Aorta (tissue), 5 donors: ENCODE results near the gene FAM193B. TPM values are rescaled to one million over a fixed set of nuclear protein-coding genes. Genes with fewer than 3 reads are reported as not detected.
"Not testable (repeated sequence)": the region's sequence is repeated elsewhere in the genome, so short reads cannot be mapped to it uniquely, and the experiment has no call there.

Experiments used
- ATAC-seq: fragments of 200-7000 bp; cut with Tn5 transposase; one replicate; pipeline ENCODE4 v1.9.1; 2022; ENCODE audit warnings: moderate library complexity; ENCODE audit not compliant: low FRiP score
- DNase-seq, 2 donors: peaks; one replicate each; pipeline ENCODE4 v3.0.0-alpha.2; 2020
- H3K27ac ChIP-seq, 2 donors: one replicate each; pipeline ENCODE4 v1.5.1; 2013; ENCODE audit warnings: low read length in 2 of 2, mild to moderate bottlenecking in 2 of 2, moderate library complexity in 2 of 2, control low read depth in 1 of 2, inconsistent platforms in 1 of 2, low read depth in 1 of 2
- H3K27me3 ChIP-seq, 2 donors: one replicate each; pipeline ENCODE4 v1.6.1; 2013; ENCODE audit warnings: control low read depth in 1 of 2, low read length in 1 of 2, mild to moderate bottlenecking in 1 of 2, moderate library complexity in 1 of 2; ENCODE audit not compliant: insufficient read depth in 2 of 2, control insufficient read depth in 1 of 2
- H3K36me3 ChIP-seq, 2 donors: one replicate each; pipeline ENCODE4 v1.6.1; 2013; ENCODE audit warnings: control low read depth in 1 of 2, low read length in 1 of 2, mild to moderate bottlenecking in 1 of 2; ENCODE audit not compliant: insufficient read depth in 2 of 2, control insufficient read depth in 1 of 2
- H3K4me1 ChIP-seq, 2 donors: one replicate each; pipeline ENCODE4 v1.6.1; 2013; ENCODE audit warnings: low read length in 2 of 2, control low read depth in 1 of 2, mild to moderate bottlenecking in 1 of 2, moderate library complexity in 1 of 2; ENCODE audit not compliant: insufficient read depth in 2 of 2, control insufficient read depth in 1 of 2
- H3K4me3 ChIP-seq, 2 donors: one replicate each; pipeline ENCODE4 v1.5.1; 2013; ENCODE audit warnings: low read length in 2 of 2, control low read depth in 1 of 2, mild to moderate bottlenecking in 1 of 2
- H3K9me3 ChIP-seq: one replicate; pipeline ENCODE4 v1.6.1; 2013; ENCODE audit warnings: mild to moderate bottlenecking, low read length; ENCODE audit not compliant: control insufficient read depth
- WGBS, 2 donors: extraction: QIAGEN DNeasy Blood & Tissue Kit; methylation state at CpG; one replicate each; pipeline ENCODE4 v1.1.7; 2013; 5-methylcytosine and 5-hydroxymethylcytosine counted together
- intact Hi-C, 2 donors: fragments of 100-400 bp; cut with DNase I; formaldehyde crosslinking; loops; one replicate each; pipeline versions ENCODE4 v1.14.2 to v1.15.0; 2022
- polyA plus RNA-seq, 2 donors: library from polyadenylated mRNA; stranded (reverse); fragments of 200-250 nt; gene quantifications; one replicate each; pipeline ENCODE4 v1.2.3, GENCODE V29; 2013
- total RNA-seq, 2 donors: library from RNA; stranded (reverse); fragmentation: NEBNext Ultra II Directional; extraction: Animal tissue kit (Norgen Biotek cat#: 25700); gene quantifications; one replicate each; pipeline ENCODE4 v1.2.1, GENCODE V29; 2021
- donor health status: healthy with polysubstance abuse.
- donor health status: Bipolar disorder and iron deficiency.
- donor health status: DM: no; HTN: no; CAD: no.
- donor health status: DM: no; HTN: no; CAD: no.
- donor health status: DM: yes; HTN: yes; CAD: no.

FAM193B gene
- total and polyA plus RNA-seq, 4 donors, result 49.5 to 533 (median 90.0) TPM

DNA sequence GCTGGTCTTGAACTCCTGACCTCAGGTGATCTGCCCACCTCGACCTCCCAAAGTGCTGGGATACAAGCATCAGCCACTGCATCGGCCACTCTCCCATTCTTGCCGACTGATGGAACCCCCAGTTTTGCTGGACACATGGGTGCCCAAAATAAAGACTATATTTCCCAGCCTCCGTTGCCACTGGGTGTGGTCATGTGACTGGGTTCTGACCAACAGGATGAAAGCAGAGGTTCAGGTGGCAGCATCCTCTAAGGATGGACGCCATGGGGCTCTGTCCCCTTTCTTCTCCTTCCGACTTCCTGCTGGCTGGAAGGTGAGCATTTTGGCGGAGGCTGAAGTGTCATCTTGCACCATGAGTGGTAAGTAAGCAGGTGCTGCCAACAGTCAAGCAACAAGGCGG is 67.2 kb downstream of the FAM193B start:
- Histone ChIP-seq H3K9me3 (no peaks in the 10 kb centered on the region), H3K27me3 (no peaks in the 10 kb centered on the region), H3K27ac (no peak overlapping the region), H3K4me1 (no peaks in the 10 kb centered on the region), H3K4me3 (no peak overlapping the region), H3K36me3 (peaks cover 0 to 18% of the 10 kb centered on the region in 2 donors)
- 78% methylated on average over 8 of the region's 8 CpGs for WGBS, 2 donors
- DNase-seq, result no peak
- no peak for ATAC-seq
- intact Hi-C loops, result no loop called here

DNA sequence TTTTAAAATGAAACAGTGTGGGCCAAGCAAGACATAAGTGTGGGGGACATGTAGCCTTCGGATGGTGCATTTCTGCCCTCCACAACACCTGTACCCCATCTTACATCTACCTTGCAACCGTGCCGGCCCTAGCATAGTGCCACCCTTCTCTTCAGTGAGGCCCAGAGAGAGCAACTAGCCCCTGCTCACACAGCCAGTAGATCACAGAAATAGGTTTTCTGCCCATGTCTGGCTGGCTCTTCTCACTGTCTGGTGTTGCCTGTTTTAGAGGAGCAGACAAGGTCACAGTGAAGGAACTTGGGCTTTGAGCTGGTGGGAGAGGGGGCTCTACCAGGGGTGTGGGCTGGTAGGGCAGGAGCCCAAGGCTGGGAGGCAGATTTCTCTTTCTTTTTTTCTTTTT is 68.1 kb downstream of the FAM193B start:
- Histone ChIP-seq H3K4me1 (no peaks in the 10 kb centered on the region), H3K4me3 (no peak overlapping the region), H3K9me3 (no peaks in the 10 kb centered on the region), H3K27ac (no peak overlapping the region), H3K27me3 (no peaks in the 10 kb centered on the region), H3K36me3 (peaks cover 0 to 18% of the 10 kb centered on the region in 2 donors)
- 76% methylated on average over 3 of the region's 3 CpGs for WGBS, 2 donors
- no peak for ATAC-seq
- intact Hi-C loops, result no loop called here
- DNase-seq, result no peak

DNA sequence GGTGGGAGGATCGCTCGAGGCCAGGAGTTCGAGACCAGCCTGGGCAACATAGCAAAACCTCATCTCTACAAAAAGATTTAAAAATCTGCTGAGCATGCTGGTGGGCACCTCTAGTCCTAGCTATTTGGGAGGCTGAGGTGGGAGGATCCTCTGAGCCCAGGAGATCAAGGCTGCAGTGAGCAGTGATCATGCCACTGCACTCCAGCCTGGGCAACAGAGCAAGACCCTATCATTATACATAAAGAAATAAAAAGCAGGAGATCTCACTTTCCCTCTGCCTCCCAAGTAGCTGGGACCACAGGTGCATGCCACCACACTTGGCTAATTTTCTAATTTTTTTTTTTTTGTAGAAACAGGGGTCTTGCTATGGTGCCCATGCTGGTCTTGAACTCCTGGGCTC is 68.6 kb downstream of the FAM193B start:
- ATAC-seq, DNase-seq, H3K4me1 ChIP-seq, H3K27ac ChIP-seq, H3K27me3 ChIP-seq, H3K4me3 ChIP-seq, intact Hi-C loops, H3K9me3 ChIP-seq: not testable (repeated sequence)
- 79 to 88% methylated on average over 3 of the region's 3 CpGs for WGBS, 2 donors
- peaks cover 0 to 14% of the 10 kb centered on the region in 2 donors for H3K36me3 ChIP-seq

DNA sequence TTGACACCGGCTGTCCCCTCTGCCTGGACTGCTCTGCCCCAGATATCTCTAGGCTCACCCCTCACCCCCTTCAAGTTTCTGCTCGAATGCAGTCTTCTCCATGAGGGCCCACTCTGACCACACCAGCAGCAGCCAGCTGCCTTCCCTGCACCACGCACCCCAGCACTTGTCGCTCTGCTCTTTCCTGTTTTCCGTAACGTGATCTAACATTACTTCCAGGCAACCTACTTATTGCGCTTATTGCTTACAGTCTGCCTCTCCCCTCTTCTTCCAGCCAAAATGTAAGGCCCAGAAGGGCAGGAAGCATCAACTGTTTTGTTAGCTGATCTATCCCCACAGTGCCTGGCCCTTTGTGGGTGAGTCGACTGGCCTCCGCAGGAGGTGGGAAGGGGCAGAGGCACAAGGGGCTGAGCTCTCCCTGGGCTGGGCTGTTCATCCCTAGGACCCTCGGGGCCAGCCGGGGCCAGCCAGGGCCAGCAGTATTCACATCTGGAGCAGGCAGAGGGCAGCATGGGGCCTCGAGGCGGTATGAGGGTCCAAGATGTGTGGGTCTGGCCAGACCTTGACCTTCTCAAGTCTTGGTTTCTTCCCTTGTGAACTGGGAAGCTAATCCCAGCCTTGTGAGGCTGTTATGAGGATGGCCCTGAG is 69.3 kb downstream of the FAM193B start:
- Histone ChIP-seq H3K9me3 (no peaks in the 10 kb centered on the region), H3K4me3 (no peak overlapping the region), H3K4me1 (no peaks in the 10 kb centered on the region), H3K27me3 (no peaks in the 10 kb centered on the region), H3K36me3 (peaks cover 0 to 14% of the 10 kb centered on the region in 2 donors), H3K27ac (peak overlapping the region in 1 of 2 donors; percentile 20)
- intact Hi-C loops, result no loop called here
- no peak for DNase-seq
- WGBS, 2 donors, result 29 to 34% methylated on average over 13 of the region's 13 CpGs
- no peak for ATAC-seq

DNA sequence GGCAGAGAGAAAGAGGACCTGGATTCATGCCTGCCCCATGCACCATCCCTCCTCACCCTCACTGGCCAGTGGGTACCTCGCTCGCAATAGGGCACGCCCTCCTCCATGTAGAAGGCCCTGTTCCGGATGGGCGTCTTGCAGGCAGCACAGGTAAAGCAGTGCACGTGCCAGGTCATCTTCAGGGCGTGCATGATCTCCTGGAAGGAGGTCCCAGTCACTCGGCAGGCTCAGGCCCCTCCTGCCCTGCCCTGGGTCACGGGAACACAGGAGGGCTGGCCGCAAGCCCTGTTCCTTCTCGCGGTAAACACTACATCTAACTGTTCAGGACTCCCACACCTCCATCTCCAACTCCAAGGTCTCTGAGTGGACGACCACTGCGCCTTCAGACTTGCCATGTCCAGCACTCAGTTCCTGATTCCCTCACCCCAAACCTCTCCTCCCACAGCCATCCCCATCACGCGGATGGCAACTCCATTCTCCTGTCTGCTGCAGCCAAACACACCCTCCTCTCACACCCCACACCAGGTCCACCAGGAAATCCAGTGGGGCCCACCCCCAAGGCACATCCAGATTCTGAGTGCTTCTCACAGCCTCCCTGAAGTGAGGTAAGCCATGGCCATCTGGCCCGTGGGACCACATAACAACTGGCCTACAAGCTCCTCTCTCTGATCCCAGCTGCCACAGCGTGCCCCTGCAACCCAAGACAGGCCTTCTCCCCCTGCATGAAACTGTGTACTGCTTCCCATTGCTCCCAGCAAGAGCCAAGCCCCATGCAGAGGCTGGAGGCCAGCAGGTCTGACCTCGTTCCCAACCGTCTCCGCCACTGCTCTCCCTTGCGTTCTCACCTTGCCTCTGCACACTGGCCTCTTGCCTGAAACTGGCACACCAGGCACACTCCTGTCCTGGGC is 70.1 kb downstream of the FAM193B start:
- H3K27ac ChIP-seq, result peak overlapping the region in 1 of 2 donors; percentile 20

DNA sequence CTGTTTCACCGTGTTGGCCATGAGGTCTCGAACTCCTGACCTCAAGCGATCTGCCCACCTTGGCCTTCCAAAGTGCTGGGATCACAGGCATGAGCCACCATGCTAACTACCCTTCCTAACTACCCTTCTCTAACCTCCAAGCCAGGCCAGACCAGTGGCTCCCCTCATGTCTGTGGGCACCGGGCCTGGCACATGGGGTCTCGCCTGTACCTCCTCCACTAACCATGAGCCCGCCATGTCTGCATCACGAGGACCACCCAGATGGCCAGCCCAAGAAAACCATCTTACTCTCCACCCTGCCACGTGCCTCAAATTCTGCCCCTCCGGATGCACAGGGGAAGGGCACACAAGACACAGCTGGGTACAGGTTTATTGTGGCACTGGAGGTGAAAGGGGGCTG is 71.3 kb downstream of the FAM193B start:
- DNase-seq (no peak), ATAC-seq (no peak)
- Histone ChIP-seq H3K9me3 (no peaks in the 10 kb centered on the region), H3K27me3 (no peaks in the 10 kb centered on the region), H3K27ac (no peak overlapping the region), H3K4me3 (no peak overlapping the region), H3K4me1 (no peaks in the 10 kb centered on the region), H3K36me3 (peaks cover 0 to 8% of the 10 kb centered on the region in 2 donors)
- 84% methylated on average over 9 of the region's 9 CpGs for WGBS, 2 donors
- intact Hi-C loops, result no loop called here

More for the DNA sequence above, 70.1 kb downstream of the FAM193B start:
- H3K9me3 ChIP-seq, result no peaks in the 10 kb centered on the region
- no peak for ATAC-seq
- peaks cover 0 to 12% of the 10 kb centered on the region in 2 donors for H3K36me3 ChIP-seq
- no peaks in the 10 kb centered on the region for H3K4me1 ChIP-seq
- intact Hi-C loops, result no loop called here
- DNase-seq, result peak in 1 of 2 donors; percentile 78
- no peak overlapping the region for H3K4me3 ChIP-seq
- no peaks in the 10 kb centered on the region for H3K27me3 ChIP-seq
- 12 to 21% methylated on average over 22 of the region's 22 CpGs for WGBS, 2 donors

DNA sequence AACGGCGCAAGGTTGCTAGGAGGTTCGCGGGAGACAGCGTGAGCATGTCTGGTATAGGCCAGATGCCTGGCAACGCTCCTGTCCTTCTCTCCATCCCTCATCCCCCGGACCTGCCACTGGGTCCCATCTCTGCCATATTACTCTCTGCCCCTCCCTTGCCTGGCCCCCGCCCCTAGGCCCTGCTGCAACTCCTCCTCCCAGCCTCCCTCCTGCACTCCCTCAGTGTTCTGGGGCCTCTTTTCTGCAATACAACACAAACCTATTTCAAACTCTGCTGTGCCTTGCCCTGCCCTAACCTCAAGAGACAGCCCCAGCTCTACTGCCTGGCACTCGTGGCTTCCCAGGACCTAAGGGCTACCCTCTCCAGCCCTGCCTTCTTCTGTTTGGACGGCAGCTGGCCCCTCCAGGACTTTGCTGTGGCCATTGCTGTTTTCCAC is 72.0 kb downstream of the FAM193B start:
- Histone ChIP-seq H3K4me1 (no peaks in the 10 kb centered on the region), H3K27me3 (no peaks in the 10 kb centered on the region), H3K4me3 (no peak overlapping the region), H3K36me3 (peaks cover 0 to 2% of the 10 kb centered on the region in 2 donors), H3K27ac (peak overlapping the region in 1 of 2 donors; percentile 2), H3K9me3 (no peaks in the 10 kb centered on the region)
- no peak for DNase-seq
- 57 to 62% methylated on average over 10 of the region's 10 CpGs for WGBS, 2 donors
- intact Hi-C loops, result no loop called here
- ATAC-seq, result no peak

DNA sequence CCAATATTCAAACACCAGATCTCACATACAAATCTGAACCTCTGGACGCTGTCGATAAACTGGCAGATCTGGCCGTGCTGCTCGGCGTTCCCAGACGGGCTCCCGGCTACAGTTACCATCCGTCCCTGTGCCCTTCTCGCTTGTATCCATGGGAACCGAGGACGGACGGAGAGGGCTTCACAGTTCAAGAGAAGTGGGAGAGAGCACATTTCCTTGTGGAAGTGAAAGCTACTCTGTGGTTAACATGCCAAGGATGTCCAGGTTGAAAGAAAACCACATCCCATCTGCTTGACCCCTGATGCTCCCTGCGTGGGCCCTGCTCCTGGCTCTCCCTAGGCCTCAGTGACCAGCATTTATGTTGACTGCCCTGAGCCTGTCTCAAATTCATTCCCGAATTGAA is 74.6 kb downstream of the FAM193B start:
- Histone ChIP-seq H3K27ac (peak overlapping the region in 1 of 2 donors; percentile 73), H3K4me3 (no peak overlapping the region), H3K4me1 (no peaks in the 10 kb centered on the region), H3K36me3 (no peaks in the 10 kb centered on the region), H3K9me3 (no peaks in the 10 kb centered on the region), H3K27me3 (no peaks in the 10 kb centered on the region)
- WGBS, 2 donors, result 5 to 6% methylated on average over 14 of the region's 14 CpGs
- intact Hi-C loops, result no loop called here
- ATAC-seq, result peak; percentile 47
- DNase-seq, result peak in 1 of 2 donors; percentile 80
